EL (cell line): ENCODE results near the gene MEP1B.
"Not testable (repeated sequence)": the region's sequence is repeated elsewhere in the genome, so short reads cannot be mapped to it uniquely, and the experiment has no call there.

Experiments used
- DNase-seq: peaks from one replicate; pipeline ENCODE4 v3.0.0-alpha.2; 2016

The MEP1B gene

GRCh38 chr18:32209685-32210445, 20.0 kb downstream of the MEP1B start:
- DNase-seq = no peak

- DNase-seq = no peak
These were observed 23.9 kb downstream of the MEP1B start for GRCh38 chr18:32213693-32214092.

GRCh38 chr18:32216390-32216789, 26.6 kb downstream of the MEP1B start:
- DNase-seq = no peak

GRCh38 chr18:32219431-32220018, 29.7 kb downstream of the MEP1B start:
- no peak for DNase-seq

- DNase-seq = not testable (repeated sequence)
These were observed 43.5 kb downstream of the MEP1B start for GRCh38 chr18:32233348-32233747.

GRCh38 chr18:32237049-32237448, 47.2 kb downstream of the MEP1B start:
- DNase-seq = no peak

- no peak for DNase-seq
These were observed 48.9 kb downstream of the MEP1B start for GRCh38 chr18:32238635-32239268.

- DNase-seq = no peak
These were observed 52.6 kb downstream of the MEP1B start for GRCh38 chr18:32242395-32242794.

- DNase-seq = no peak
These were observed 53.5 kb downstream of the MEP1B start for GRCh38 chr18:32243358-32243757.

GRCh38 chr18:32244881-32245280, 55.0 kb downstream of the MEP1B start:
- DNase-seq = no peak

- no peak for DNase-seq
These were observed 59.5 kb downstream of the MEP1B start for GRCh38 chr18:32249147-32249929.

GRCh38 chr18:32251466-32251865, 61.6 kb downstream of the MEP1B start:
- no peak for DNase-seq

- no peak for DNase-seq
These were observed 62.5 kb downstream of the MEP1B start for GRCh38 chr18:32252141-32252860.

GRCh38 chr18:32255570-32255969, 65.7 kb downstream of the MEP1B start:
- no peak for DNase-seq

GRCh38 chr18:32257084-32257785, 67.4 kb downstream of the MEP1B start:
- no peak for DNase-seq

GRCh38 chr18:32258148-32258547, 68.3 kb downstream of the MEP1B start:
- DNase-seq = no peak

- no peak for DNase-seq
These were observed 68.8 kb downstream of the MEP1B start for GRCh38 chr18:32258558-32259204.

GRCh38 chr18:32259553-32259952, 69.7 kb downstream of the MEP1B start:
- no peak for DNase-seq

GRCh38 chr18:32261003-32261402, 71.2 kb downstream of the MEP1B start:
- DNase-seq = no peak

- no peak for DNase-seq
These were observed 72.3 kb downstream of the MEP1B start for GRCh38 chr18:32262092-32262491.

GRCh38 chr18:32264401-32264800, 74.6 kb downstream of the MEP1B start:
- no peak for DNase-seq

GRCh38 chr18:32267463-32267862, 77.6 kb downstream of the MEP1B start:
- no peak for DNase-seq
